ENCODE data around the gene MRPL48.

Gene MRPL48

GRCh38 chr11:73787051-73787642 is 527 bp upstream of the MRPL48 start:
- Mint-ChIP-seq H3K9me3 (no peaks in the 10 kb centered on the region), H3K4me3 (peak overlapping the region; percentile 96), H3K4me1 (ENCODE audit: low read depth) (no peaks in the 10 kb centered on the region), H3K27me3 (no peaks in the 10 kb centered on the region), H3K27ac (peak overlapping the region; percentile 94), H3K36me3 (ENCODE audit: low read depth) (peaks cover 6% of the 10 kb centered on the region)
- intact Hi-C loops (cut with micrococcal nuclease) = loop anchor here (5.0 kb wide), 1 partner anchor 90 kb away; the partner anchor contains the start of genes COA4 and PAAF1

- H3K4me3 Mint-ChIP-seq = no peak overlapping the region
- peaks cover 6% of the 10 kb centered on the region for H3K4me1 Mint-ChIP-seq (ENCODE audit: low read depth)
- no peaks in the 10 kb centered on the region for H3K27me3 Mint-ChIP-seq
- intact Hi-C loops (cut with micrococcal nuclease) = loop anchor here (5.0 kb wide), 1 partner anchor 88 kb away; the partner anchor contains the start of genes COA4 and PAAF1
- H3K27ac Mint-ChIP-seq = peak overlapping the region; percentile 94
- peaks cover 6% of the 10 kb centered on the region for H3K36me3 Mint-ChIP-seq (ENCODE audit: low read depth)
- H3K9me3 Mint-ChIP-seq = no peaks in the 10 kb centered on the region
Observed at GRCh38 chr11:73789279-73789670, 1.6 kb downstream of the MRPL48 start.

- no peaks in the 10 kb centered on the region for H3K27me3 Mint-ChIP-seq
- H3K27ac Mint-ChIP-seq = no peak overlapping the region
- intact Hi-C loops (cut with micrococcal nuclease) = loop anchor here (5.0 kb wide), 1 partner anchor 35 kb away; no protein-coding TSS in a partner anchor
- H3K9me3 Mint-ChIP-seq = no peaks in the 10 kb centered on the region
- no peak overlapping the region for H3K4me3 Mint-ChIP-seq
- H3K4me1 Mint-ChIP-seq (ENCODE audit: low read depth) = peaks cover 6% of the 10 kb centered on the region
- H3K36me3 Mint-ChIP-seq (ENCODE audit: low read depth) = peaks cover 24% of the 10 kb centered on the region
Observed at GRCh38 chr11:73792584-73792983, 4.9 kb downstream of the MRPL48 start.

- intact Hi-C loops (cut with micrococcal nuclease) = no loop called here
- no peak overlapping the region for H3K27ac Mint-ChIP-seq
- no peak overlapping the region for H3K4me3 Mint-ChIP-seq
Observed at GRCh38 chr11:73795925-73796632, 8.4 kb downstream of the MRPL48 start.

GRCh38 chr11:73797457-73797856 is 9.8 kb downstream of the MRPL48 start:
- Mint-ChIP-seq H3K36me3 (ENCODE audit: low read depth) (peaks cover 22% of the 10 kb centered on the region), H3K4me1 (ENCODE audit: low read depth) (peaks cover 11% of the 10 kb centered on the region), H3K9me3 (no peaks in the 10 kb centered on the region), H3K27ac (no peak overlapping the region), H3K4me3 (no peak overlapping the region), H3K27me3 (no peaks in the 10 kb centered on the region)
- intact Hi-C loops (cut with micrococcal nuclease) = no loop called here

More at GRCh38 chr11:73795925-73796632, 8.4 kb downstream of the MRPL48 start:
- H3K9me3 Mint-ChIP-seq = no peaks in the 10 kb centered on the region
- no peaks in the 10 kb centered on the region for H3K27me3 Mint-ChIP-seq
- H3K36me3 Mint-ChIP-seq (ENCODE audit: low read depth) = peaks cover 22% of the 10 kb centered on the region
- H3K4me1 Mint-ChIP-seq (ENCODE audit: low read depth) = peaks cover 11% of the 10 kb centered on the region

- H3K4me3 Mint-ChIP-seq = no peak overlapping the region
- intact Hi-C loops (cut with micrococcal nuclease) = no loop called here
- H3K36me3 Mint-ChIP-seq (ENCODE audit: low read depth) = peaks cover 27% of the 10 kb centered on the region
- no peak overlapping the region for H3K27ac Mint-ChIP-seq
- H3K4me1 Mint-ChIP-seq (ENCODE audit: low read depth) = peaks cover 13% of the 10 kb centered on the region
- H3K9me3 Mint-ChIP-seq = no peaks in the 10 kb centered on the region
- no peaks in the 10 kb centered on the region for H3K27me3 Mint-ChIP-seq
Observed at GRCh38 chr11:73800276-73800806, 12.7 kb downstream of the MRPL48 start.

- no peaks in the 10 kb centered on the region for H3K27me3 Mint-ChIP-seq
- intact Hi-C loops (cut with micrococcal nuclease) = no loop called here
- H3K27ac Mint-ChIP-seq = no peak overlapping the region
Observed at GRCh38 chr11:73801136-73801535, 13.5 kb downstream of the MRPL48 start.

GRCh38 chr11:73804712-73805111 is 17.0 kb downstream of the MRPL48 start:
- H3K36me3 Mint-ChIP-seq (ENCODE audit: low read depth) = peaks cover 43% of the 10 kb centered on the region
- no peak overlapping the region for H3K4me3 Mint-ChIP-seq
- H3K27me3 Mint-ChIP-seq = no peaks in the 10 kb centered on the region
- H3K4me1 Mint-ChIP-seq (ENCODE audit: low read depth) = peaks cover 8% of the 10 kb centered on the region
- intact Hi-C loops (cut with micrococcal nuclease) = no loop called here
- no peak overlapping the region for H3K27ac Mint-ChIP-seq
- no peaks in the 10 kb centered on the region for H3K9me3 Mint-ChIP-seq

More at GRCh38 chr11:73801136-73801535, 13.5 kb downstream of the MRPL48 start:
- H3K9me3 Mint-ChIP-seq = no peaks in the 10 kb centered on the region
- peaks cover 29% of the 10 kb centered on the region for H3K36me3 Mint-ChIP-seq (ENCODE audit: low read depth)
- no peak overlapping the region for H3K4me3 Mint-ChIP-seq
- H3K4me1 Mint-ChIP-seq (ENCODE audit: low read depth) = peaks cover 13% of the 10 kb centered on the region

- intact Hi-C loops (cut with micrococcal nuclease) = no loop called here
- H3K4me1 Mint-ChIP-seq (ENCODE audit: low read depth) = peaks cover 8% of the 10 kb centered on the region
Observed at GRCh38 chr11:73808052-73808451, 20.4 kb downstream of the MRPL48 start.

GRCh38 chr11:73810637-73811036 is 23.0 kb downstream of the MRPL48 start:
- Mint-ChIP-seq H3K4me1 (ENCODE audit: low read depth) (no peaks in the 10 kb centered on the region), H3K27me3 (no peaks in the 10 kb centered on the region), H3K4me3 (no peak overlapping the region), H3K36me3 (ENCODE audit: low read depth) (peaks cover 53% of the 10 kb centered on the region), H3K27ac (no peak overlapping the region), H3K9me3 (no peaks in the 10 kb centered on the region)
- intact Hi-C loops (cut with micrococcal nuclease) = no loop called here

More at GRCh38 chr11:73808052-73808451, 20.4 kb downstream of the MRPL48 start:
- Mint-ChIP-seq H3K36me3 (ENCODE audit: low read depth) (peaks cover 45% of the 10 kb centered on the region), H3K27ac (no peak overlapping the region), H3K9me3 (no peaks in the 10 kb centered on the region), H3K27me3 (no peaks in the 10 kb centered on the region), H3K4me3 (no peak overlapping the region)

- intact Hi-C loops (cut with micrococcal nuclease) = no loop called here
- H3K27ac Mint-ChIP-seq = no peak overlapping the region
- no peaks in the 10 kb centered on the region for H3K9me3 Mint-ChIP-seq
- no peak overlapping the region for H3K4me3 Mint-ChIP-seq
- peaks cover 37% of the 10 kb centered on the region for H3K36me3 Mint-ChIP-seq (ENCODE audit: low read depth)
- no peaks in the 10 kb centered on the region for H3K4me1 Mint-ChIP-seq (ENCODE audit: low read depth)
- no peaks in the 10 kb centered on the region for H3K27me3 Mint-ChIP-seq
Observed at GRCh38 chr11:73812234-73812633, 24.6 kb downstream of the MRPL48 start.

- Mint-ChIP-seq H3K36me3 (ENCODE audit: low read depth) (peaks cover 16% of the 10 kb centered on the region), H3K27me3 (no peaks in the 10 kb centered on the region), H3K4me3 (no peak overlapping the region), H3K9me3 (no peaks in the 10 kb centered on the region), H3K4me1 (ENCODE audit: low read depth) (no peaks in the 10 kb centered on the region), H3K27ac (no peak overlapping the region)
- intact Hi-C loops (cut with micrococcal nuclease) = no loop called here
Observed at GRCh38 chr11:73814812-73815211, 27.1 kb downstream of the MRPL48 start.

GRCh38 chr11:73818846-73819245 is 31.2 kb downstream of the MRPL48 start:
- intact Hi-C loops (cut with micrococcal nuclease) = no loop called here
- Mint-ChIP-seq H3K36me3 (ENCODE audit: low read depth) (peaks cover 30% of the 10 kb centered on the region), H3K9me3 (no peaks in the 10 kb centered on the region), H3K4me3 (no peak overlapping the region), H3K27me3 (no peaks in the 10 kb centered on the region), H3K27ac (no peak overlapping the region), H3K4me1 (ENCODE audit: low read depth) (no peaks in the 10 kb centered on the region)

GRCh38 chr11:73830261-73830660 is 42.6 kb downstream of the MRPL48 start:
- Mint-ChIP-seq H3K4me3 (no peak overlapping the region), H3K36me3 (ENCODE audit: low read depth) (peaks cover 56% of the 10 kb centered on the region), H3K27ac (no peak overlapping the region), H3K9me3 (no peaks in the 10 kb centered on the region), H3K4me1 (ENCODE audit: low read depth) (peaks cover 5% of the 10 kb centered on the region), H3K27me3 (no peaks in the 10 kb centered on the region)
- intact Hi-C loops (cut with micrococcal nuclease) = no loop called here

Data from dendritic cell treated with granulocyte-macrophage colony-stimulating factor and Interleukin-4, amounts not matched to agents 40 ng/mL and 50 ng/mL, for 4 days (primary cell).